ENCODE measurements around the gene SCN8A.

Gene SCN8A

DNA sequence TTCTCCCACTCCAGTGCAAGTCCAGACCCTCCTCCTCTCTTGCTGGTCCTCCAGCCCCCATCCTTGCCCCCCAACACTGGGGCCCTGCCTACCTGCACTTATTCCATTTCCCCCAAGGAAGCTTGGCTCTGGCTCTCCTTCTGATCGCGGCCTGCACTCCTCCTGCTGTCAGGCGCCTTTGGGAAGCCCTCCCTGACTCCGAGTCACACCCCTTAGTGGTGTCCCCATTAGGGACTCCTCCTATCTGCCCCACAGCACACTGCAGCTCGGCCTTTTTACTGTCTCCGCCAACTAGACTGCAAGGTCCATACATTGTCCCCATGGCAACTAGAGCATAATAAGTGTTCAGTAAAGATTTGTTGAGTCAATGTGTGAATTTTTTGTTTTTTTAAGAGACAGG, 224.5 kb downstream of the SCN8A start:
- Histone ChIP-seq H3K4me3 (IDR thresholded peaks at IDR 0.05; ENCODE audit: insufficient read depth, low read depth, low read length) (no peak overlapping the region), H3K79me2 (ENCODE audit: insufficient read depth, low read depth) (no peaks in the 10 kb centered on the region), H4K20me1 (ENCODE audit: insufficient read depth) (no peaks in the 10 kb centered on the region), H3K4me2 (no peak overlapping the region), H3K9ac (no peak overlapping the region), H2AFZ (ENCODE audit: low read depth) (no peak overlapping the region), H3K27ac (no peak overlapping the region), H3K27me3 (ENCODE audit: insufficient read depth, low read depth) (peaks cover 8% of the 10 kb centered on the region; the same call in 1 of the 2 replicates), H3K36me3 (ENCODE audit: insufficient read depth) (no peaks in the 10 kb centered on the region), H3K4me1 (ENCODE audit: low read depth, poor library complexity, severe bottlenecking) (no peaks in the 10 kb centered on the region)
- TF ChIP-seq, protein P1, sequence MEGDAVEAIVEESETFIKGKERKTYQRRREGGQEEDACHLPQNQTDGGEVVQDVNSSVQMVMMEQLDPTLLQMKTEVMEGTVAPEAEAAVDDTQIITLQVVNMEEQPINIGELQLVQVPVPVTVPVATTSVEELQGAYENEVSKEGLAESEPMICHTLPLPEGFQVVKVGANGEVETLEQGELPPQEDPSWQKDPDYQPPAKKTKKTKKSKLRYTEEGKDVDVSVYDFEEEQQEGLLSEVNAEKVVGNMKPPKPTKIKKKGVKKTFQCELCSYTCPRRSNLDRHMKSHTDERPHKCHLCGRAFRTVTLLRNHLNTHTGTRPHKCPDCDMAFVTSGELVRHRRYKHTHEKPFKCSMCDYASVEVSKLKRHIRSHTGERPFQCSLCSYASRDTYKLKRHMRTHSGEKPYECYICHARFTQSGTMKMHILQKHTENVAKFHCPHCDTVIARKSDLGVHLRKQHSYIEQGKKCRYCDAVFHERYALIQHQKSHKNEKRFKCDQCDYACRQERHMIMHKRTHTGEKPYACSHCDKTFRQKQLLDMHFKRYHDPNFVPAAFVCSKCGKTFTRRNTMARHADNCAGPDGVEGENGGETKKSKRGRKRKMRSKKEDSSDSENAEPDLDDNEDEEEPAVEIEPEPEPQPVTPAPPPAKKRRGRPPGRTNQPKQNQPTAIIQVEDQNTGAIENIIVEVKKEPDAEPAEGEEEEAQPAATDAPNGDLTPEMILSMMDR (conservative IDR thresholded peaks at IDR 0.05; ENCODE audit: low read depth, low read length) = no peak

- Histone ChIP-seq H3K27ac (no peak overlapping the region), H3K4me2 (no peak overlapping the region), H3K36me3 (ENCODE audit: insufficient read depth) (no peaks in the 10 kb centered on the region), H4K20me1 (ENCODE audit: insufficient read depth) (no peaks in the 10 kb centered on the region), H3K4me1 (ENCODE audit: low read depth, poor library complexity, severe bottlenecking) (no peaks in the 10 kb centered on the region), H3K4me3 (IDR thresholded peaks at IDR 0.05; ENCODE audit: insufficient read depth, low read depth, low read length) (no peak overlapping the region), H2AFZ (ENCODE audit: low read depth) (no peak overlapping the region), H3K9ac (no peak overlapping the region), H3K27me3 (ENCODE audit: insufficient read depth, low read depth) (peaks cover 8% of the 10 kb centered on the region; the same call in 1 of the 2 replicates), H3K79me2 (ENCODE audit: insufficient read depth, low read depth) (no peaks in the 10 kb centered on the region)
- TF ChIP-seq, protein P1 (conservative IDR thresholded peaks at IDR 0.05; ENCODE audit: low read depth, low read length) = no peak
These were observed 226.3 kb downstream of the SCN8A start for GRCh38 chr12:51817027-51817953.

DNA sequence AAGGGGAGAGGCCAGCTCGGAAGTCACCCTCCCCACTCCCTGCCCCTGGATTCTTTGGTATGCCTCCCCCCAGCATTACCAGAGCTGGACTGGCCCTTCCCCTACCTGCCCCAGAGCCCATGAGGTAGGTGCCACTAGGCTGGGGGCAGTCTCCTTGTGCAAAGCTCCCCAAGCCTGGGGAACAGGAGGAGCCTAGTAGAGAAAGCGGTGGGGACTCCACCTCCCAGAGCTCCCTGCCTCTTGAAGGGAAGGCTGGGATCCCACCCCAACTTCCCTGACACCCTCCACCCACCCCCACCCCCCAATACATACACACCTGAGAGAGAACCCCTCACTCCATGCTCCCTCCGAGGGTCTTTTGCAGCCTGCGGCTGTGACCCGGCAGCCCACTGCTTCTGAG, 227.1 kb downstream of the SCN8A start:
- Histone ChIP-seq H3K9ac (no peak overlapping the region), H3K4me1 (ENCODE audit: low read depth, poor library complexity, severe bottlenecking) (no peaks in the 10 kb centered on the region), H3K4me3 (IDR thresholded peaks at IDR 0.05; ENCODE audit: insufficient read depth, low read depth, low read length) (no peak overlapping the region), H3K4me2 (no peak overlapping the region), H3K27me3 (ENCODE audit: insufficient read depth, low read depth) (peaks cover 8% of the 10 kb centered on the region; the same call in 1 of the 2 replicates), H3K79me2 (ENCODE audit: insufficient read depth, low read depth) (no peaks in the 10 kb centered on the region), H3K36me3 (ENCODE audit: insufficient read depth) (no peaks in the 10 kb centered on the region), H3K27ac (no peak overlapping the region), H4K20me1 (ENCODE audit: insufficient read depth) (no peaks in the 10 kb centered on the region), H2AFZ (ENCODE audit: low read depth) (no peak overlapping the region)
- TF ChIP-seq, protein P1 (conservative IDR thresholded peaks at IDR 0.05; ENCODE audit: low read depth, low read length) = no peak

DNA sequence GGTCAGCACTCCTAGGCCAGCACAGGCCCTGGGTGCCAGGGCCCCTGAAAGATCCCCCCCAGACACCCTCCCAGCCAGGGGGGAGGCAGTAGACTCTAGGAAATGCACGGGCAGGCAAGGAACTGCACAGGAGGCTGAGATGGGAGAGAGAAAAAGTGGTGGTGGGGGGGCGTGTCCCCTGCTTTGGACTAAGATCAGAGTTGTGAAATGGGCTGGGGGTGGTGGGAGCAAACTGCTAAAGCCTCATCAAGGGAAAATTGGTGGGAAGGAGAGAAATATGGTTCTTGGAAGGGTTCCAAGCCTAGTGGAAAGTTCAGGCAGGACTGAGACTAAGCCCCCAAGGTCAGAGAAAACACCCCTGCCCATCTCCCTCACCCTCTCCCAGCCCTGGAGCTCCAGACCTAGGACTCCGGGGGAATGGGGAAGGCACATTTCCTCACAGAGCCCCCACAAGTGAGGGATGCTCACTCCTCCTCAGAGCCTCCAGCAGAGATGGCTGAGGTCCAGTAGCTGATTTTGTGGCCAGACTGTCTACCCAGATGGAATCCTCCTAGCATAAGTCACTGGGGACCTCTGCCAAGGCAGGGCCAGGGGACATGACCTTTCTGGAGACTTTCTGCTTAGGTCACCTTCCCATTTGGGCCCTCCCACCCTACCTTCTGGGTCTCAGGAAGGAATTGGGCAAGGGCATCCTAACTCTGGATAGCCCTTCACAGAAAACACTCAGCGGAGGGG, 227.7 kb downstream of the SCN8A start:
- Histone ChIP-seq H4K20me1 (ENCODE audit: insufficient read depth) (no peaks in the 10 kb centered on the region), H3K4me1 (ENCODE audit: low read depth, poor library complexity, severe bottlenecking) (no peaks in the 10 kb centered on the region), H3K36me3 (ENCODE audit: insufficient read depth) (no peaks in the 10 kb centered on the region), H3K79me2 (ENCODE audit: insufficient read depth, low read depth) (no peaks in the 10 kb centered on the region), H2AFZ (ENCODE audit: low read depth) (no peak overlapping the region), H3K9ac (no peak overlapping the region), H3K4me3 (IDR thresholded peaks at IDR 0.05; ENCODE audit: insufficient read depth, low read depth, low read length) (no peak overlapping the region), H3K27me3 (ENCODE audit: insufficient read depth, low read depth) (peaks cover 8% of the 10 kb centered on the region; the same call in 1 of the 2 replicates), H3K4me2 (no peak overlapping the region), H3K27ac (no peak overlapping the region)
- TF ChIP-seq, protein P1 (conservative IDR thresholded peaks at IDR 0.05; ENCODE audit: low read depth, low read length) = no peak
